SU-DHL-6 (cell line): Measurements from ENCODE around the gene GRXCR2.
"Not testable (repeated sequence)": the region's sequence is repeated elsewhere in the genome, so short reads cannot be mapped to it uniquely, and the experiment has no call there.

Experiments
- H2AFZ ChIP-seq: fragments of 200-600 bp; sonication (generic); 2 replicates; pipeline ENCODE4 v1.6.1; 2014; ENCODE audit warnings: low read depth, mild to moderate bottlenecking, moderate library complexity, mixed read lengths, antibody characterized with exemption, low read length; ENCODE audit not compliant: severe bottlenecking
- H3F3A ChIP-seq: fragments of 200-600 bp; shearing (Covaris generic); 2 replicates; pipeline ENCODE4 v1.6.0; 2016; ENCODE audit warnings: antibody characterized with exemption, mild to moderate bottlenecking; ENCODE audit not compliant: insufficient read depth
- H3K27ac ChIP-seq: fragments of 200-600 bp; sonication (generic); 2 replicates; pipeline ENCODE4 v1.5.1; 2016; ENCODE audit warnings: low read depth, mild to moderate bottlenecking, low read length, moderate library complexity, mixed read lengths
- H3K27me3 ChIP-seq: fragments of 200-600 bp; sonication (generic), shearing (Covaris generic); 2 replicates; pipeline ENCODE4 v1.6.0; 2014; ENCODE audit warnings: mild to moderate bottlenecking, low read length
- H3K36me3 ChIP-seq: fragments of 200-600 bp; sonication (generic); 2 replicates; pipeline ENCODE4 v1.6.1; 2014; ENCODE audit warnings: mild to moderate bottlenecking, low read length, mixed read lengths
- H3K4me2 ChIP-seq: fragments of 300-600, 200-600 bp; shearing (Covaris generic), sonication (generic); 2 replicates; pipeline ENCODE4 v1.6.0; 2014; ENCODE audit warnings: low read length, low read depth, mild to moderate bottlenecking; ENCODE audit not compliant: poor library complexity, severe bottlenecking
- H3K4me3 ChIP-seq: fragments of 200-600 bp; sonication (generic); 2 replicates; pipeline ENCODE4 v1.5.1; 2014; ENCODE audit warnings: antibody characterized with exemption, low read length, mild to moderate bottlenecking, mixed read lengths; ENCODE audit not compliant: insufficient read depth, poor library complexity, severe bottlenecking
- H3K79me2 ChIP-seq: fragments of 200-600 bp; sonication (generic); 2 replicates; pipeline ENCODE4 v1.6.1; 2014; ENCODE audit warnings: mild to moderate bottlenecking, low read length, moderate library complexity; ENCODE audit not compliant: insufficient read depth
- H3K9ac ChIP-seq: fragments of 200-600 bp; sonication (generic); 2 replicates; pipeline ENCODE4 v1.7.0; 2014; ENCODE audit warnings: mild to moderate bottlenecking, low read length
- H3K9me2 ChIP-seq: fragments of 200-600 bp; sonication (generic); replicated peaks from 2 replicates; pipeline ENCODE4 v1.6.1; 2014; ENCODE audit warnings: low read length; ENCODE audit not compliant: insufficient read depth
- H3K9me3 ChIP-seq: fragments of 200-600 bp; sonication (generic); 2 replicates; pipeline ENCODE4 v1.6.1; 2014; ENCODE audit warnings: low read length, mixed read lengths; ENCODE audit not compliant: insufficient read depth
- H4K20me1 ChIP-seq: fragments of 200-600 bp; sonication (generic); 2 replicates; pipeline ENCODE4 v1.6.1; 2014; ENCODE audit warnings: low read depth, mild to moderate bottlenecking, antibody characterized with exemption, low read length, moderate library complexity, mixed read lengths
- CTCF ChIP-seq: fragments of 200-600 bp; sonication (generic); IDR thresholded peaks from one replicate; pipeline ENCODE4 v1.5.1; 2017; ENCODE audit warnings: antibody characterized with exemption, mild to moderate bottlenecking, low read length, moderate library complexity; ENCODE audit not compliant: insufficient read depth, poor library complexity, severe bottlenecking
- EZH2phosphoT487 ChIP-seq: fragments of 200-600 bp; sonication (generic), shearing (Covaris generic); conservative IDR thresholded peaks from 2 replicates; pipeline ENCODE4 v1.6.1; 2018; ENCODE audit warnings: mild to moderate bottlenecking, antibody characterized with exemption, low read length, moderate library complexity, mixed read lengths

The GRXCR2 gene

GRCh38 chr5:145872486-145872885, 328 bp downstream of the GRXCR2 start:
- Histone ChIP-seq H3K79me2 (no peaks in the 10 kb centered on the region), H3K27me3 (no peaks in the 10 kb centered on the region)

GRCh38 chr5:145869753-145870152, 3.1 kb downstream of the GRXCR2 start:
- H3K4me3 ChIP-seq, result no peak overlapping the region
- H3K27me3 ChIP-seq, result no peaks in the 10 kb centered on the region
- H3K36me3 ChIP-seq, result no peaks in the 10 kb centered on the region
- TF ChIP-seq CTCF (no peak), EZH2phosphoT487 (no peak)
- H3K9me2 ChIP-seq, result no peaks in the 10 kb centered on the region
- H4K20me1 ChIP-seq, result no peaks in the 10 kb centered on the region
- H3K79me2 ChIP-seq, result no peaks in the 10 kb centered on the region
- H3F3A ChIP-seq, result no peaks in the 10 kb centered on the region
- no peak overlapping the region for H3K4me2 ChIP-seq
- no peaks in the 10 kb centered on the region for H3K9me3 ChIP-seq
- no peak overlapping the region for H3K9ac ChIP-seq
- H2AFZ ChIP-seq, result no peak overlapping the region
- H3K27ac ChIP-seq, result no peak overlapping the region

More at GRCh38 chr5:145872486-145872885, 328 bp downstream of the GRXCR2 start:
- Histone ChIP-seq H3K36me3 (no peaks in the 10 kb centered on the region), H4K20me1 (no peaks in the 10 kb centered on the region), H3K4me2 (no peak overlapping the region), H3F3A (no peaks in the 10 kb centered on the region), H3K9ac (no peak overlapping the region), H3K9me3 (no peaks in the 10 kb centered on the region), H2AFZ (no peak overlapping the region), H3K27ac (no peak overlapping the region), H3K9me2 (no peaks in the 10 kb centered on the region), H3K4me3 (no peak overlapping the region)
- no peak for TF ChIP-seq EZH2phosphoT487
- no peak for TF ChIP-seq CTCF

GRCh38 chr5:145867806-145868205, 5.0 kb downstream of the GRXCR2 start:
- H2AFZ ChIP-seq, result no peak overlapping the region
- no peak overlapping the region for H3K4me2 ChIP-seq
- H3K4me3 ChIP-seq, result no peak overlapping the region
- no peaks in the 10 kb centered on the region for H4K20me1 ChIP-seq
- H3K9me3 ChIP-seq, result no peaks in the 10 kb centered on the region
- H3K27me3 ChIP-seq, result no peaks in the 10 kb centered on the region
- no peak overlapping the region for H3K9ac ChIP-seq
- H3K36me3 ChIP-seq, result no peaks in the 10 kb centered on the region
- H3K27ac ChIP-seq, result no peak overlapping the region
- H3F3A ChIP-seq, result no peaks in the 10 kb centered on the region
- no peaks in the 10 kb centered on the region for H3K9me2 ChIP-seq
- no peaks in the 10 kb centered on the region for H3K79me2 ChIP-seq
- TF ChIP-seq EZH2phosphoT487 (no peak), CTCF (no peak)

GRCh38 chr5:145864432-145864831, 8.4 kb downstream of the GRXCR2 start:
- not testable (repeated sequence) for H3K9me3 ChIP-seq, H4K20me1 ChIP-seq, H3K36me3 ChIP-seq, H3F3A ChIP-seq, H3K4me2 ChIP-seq, H3K79me2 ChIP-seq, H3K9ac ChIP-seq, H3K27me3 ChIP-seq, H3K4me3 ChIP-seq, H3K27ac ChIP-seq, H3K9me2 ChIP-seq, H2AFZ ChIP-seq
